Measurements from ENCODE around the gene BBX. TPM values are rescaled to one million over a fixed set of nuclear protein-coding genes. Genes with fewer than 3 reads are reported as not detected.
A peak's percentile ranks its signal among the peaks of the same experiment; 100 is the strongest.

Gene BBX
- total RNA-seq, 1 experiment from 2014 or later, result 14.8 TPM

DNA sequence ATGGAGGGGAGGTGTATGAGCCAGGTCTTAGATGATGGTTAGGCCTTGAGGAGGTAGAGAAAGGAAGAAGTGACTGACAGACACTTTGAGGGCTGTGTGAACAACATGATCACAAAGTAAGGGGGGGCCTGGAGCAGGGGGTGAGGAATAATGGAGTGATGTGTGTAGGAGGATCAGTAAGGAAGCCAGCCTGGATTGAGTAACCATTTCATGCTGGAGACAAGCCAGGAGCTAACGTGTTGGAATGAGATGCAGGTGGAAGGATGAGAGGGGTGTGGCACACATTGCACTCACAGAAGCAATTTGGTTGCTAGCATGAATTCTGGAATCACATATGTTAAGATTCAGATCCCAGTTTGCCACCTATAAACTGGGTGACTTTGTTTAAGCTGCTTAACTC, 65.5 kb downstream of the BBX start:
- in situ Hi-C loops (cut with HindIII; ENCODE audit: low pct_unique_long_range_greater_than_20kb, low sequenced_read_pairs), result no loop called here
- no peak for DNase-seq (ENCODE audit: low read depth)

DNA sequence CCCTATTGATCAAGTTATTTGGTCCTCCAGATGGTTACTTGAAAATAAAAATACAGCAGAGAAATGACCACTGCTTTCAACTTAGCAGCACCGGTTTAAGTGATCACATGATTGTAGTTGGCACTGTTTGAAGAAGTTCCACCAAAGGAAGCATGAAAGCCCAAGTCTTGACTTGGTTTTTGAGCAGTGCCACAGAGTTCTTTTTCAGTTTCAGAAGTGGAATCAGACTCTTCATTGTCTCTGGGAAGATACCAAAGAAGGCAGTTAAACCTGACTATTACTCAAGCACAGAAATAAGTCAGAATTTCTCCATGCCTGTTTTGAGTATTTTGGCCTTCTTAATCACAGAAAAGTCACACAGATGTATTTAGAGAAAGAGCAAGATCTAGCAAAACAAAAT, 66.7 kb downstream of the BBX start:
- in situ Hi-C loops (cut with HindIII; ENCODE audit: low pct_unique_long_range_greater_than_20kb, low sequenced_read_pairs), result no loop called here
- DNase-seq (ENCODE audit: low read depth), result no peak

- no peak for DNase-seq (ENCODE audit: low read depth)
- in situ Hi-C loops (cut with HindIII; ENCODE audit: low pct_unique_long_range_greater_than_20kb, low sequenced_read_pairs), result no loop called here
Measured at GRCh38 chr3:107590786-107591185, 68.0 kb downstream of the BBX start.

DNA sequence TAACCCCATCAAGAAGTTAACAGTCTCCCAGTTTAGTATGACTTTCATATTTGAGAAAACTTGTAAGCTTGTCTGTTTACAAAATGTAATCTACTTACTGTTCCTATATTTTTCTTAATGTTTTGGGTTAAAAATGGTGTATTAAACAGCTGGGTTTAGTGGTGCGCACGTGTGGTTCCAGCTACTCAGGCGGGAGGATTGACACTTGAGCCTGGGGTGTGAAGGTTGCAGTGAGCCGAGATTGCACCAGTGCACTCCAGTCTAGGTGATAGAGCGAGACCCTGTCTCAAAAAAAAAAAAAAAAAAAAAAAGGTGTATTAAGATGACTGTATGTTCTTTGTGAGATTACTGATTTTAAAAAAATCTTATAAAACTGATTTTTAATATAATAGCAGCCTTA, 69.3 kb downstream of the BBX start:
- DNase-seq (ENCODE audit: low read depth), result no peak
- in situ Hi-C loops (cut with HindIII; ENCODE audit: low pct_unique_long_range_greater_than_20kb, low sequenced_read_pairs), result no loop called here

GRCh38 chr3:107594870-107595269, 72.1 kb downstream of the BBX start:
- DNase-seq (ENCODE audit: low read depth), result no peak
- in situ Hi-C loops (cut with HindIII; ENCODE audit: low pct_unique_long_range_greater_than_20kb, low sequenced_read_pairs), result no loop called here

- DNase-seq (ENCODE audit: low read depth), result no peak
- in situ Hi-C loops (cut with HindIII; ENCODE audit: low pct_unique_long_range_greater_than_20kb, low sequenced_read_pairs), result no loop called here
Measured at GRCh38 chr3:107596639-107597038, 73.9 kb downstream of the BBX start.

DNA sequence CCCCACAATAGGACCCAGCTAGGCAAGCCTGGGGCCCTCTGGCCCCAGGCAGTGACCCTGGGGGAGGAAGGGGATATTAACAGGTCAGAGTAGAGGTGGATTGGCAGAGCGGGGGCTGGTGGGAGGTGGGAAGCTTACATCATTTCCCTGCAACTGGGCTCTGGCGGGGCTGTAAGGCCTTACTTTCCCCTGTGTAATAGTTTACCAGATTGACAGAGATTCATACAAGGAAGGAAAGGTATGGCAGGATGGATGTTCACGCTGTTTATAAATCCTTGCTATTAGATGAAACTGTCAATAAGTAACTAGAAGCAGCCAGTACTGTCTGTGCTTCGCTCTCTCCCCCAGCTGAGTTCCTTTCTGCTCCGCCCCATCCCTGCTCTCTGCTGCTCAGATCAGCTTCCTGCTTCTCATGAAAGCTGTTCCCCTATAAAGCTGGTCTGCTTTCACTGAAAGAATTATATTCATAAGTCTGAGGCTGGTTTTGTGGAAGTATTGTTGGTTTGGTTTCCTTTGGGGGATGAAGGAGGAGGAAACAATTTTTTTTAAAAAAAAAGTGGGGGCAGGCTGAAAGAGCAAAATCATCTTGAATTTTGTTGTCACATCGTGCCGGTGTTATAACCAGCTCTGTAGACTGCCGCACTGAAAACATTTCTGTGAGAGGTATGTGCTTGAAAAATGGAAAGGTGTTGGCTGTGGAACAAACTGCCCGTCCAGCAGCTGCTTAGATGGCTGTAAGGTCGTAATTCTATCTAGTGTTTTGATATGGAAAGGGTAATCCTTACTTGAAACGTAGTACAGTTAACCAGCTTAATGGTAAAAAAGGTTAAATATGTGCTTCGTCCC, 76.4 kb downstream of the BBX start:
- in situ Hi-C loops (cut with HindIII; ENCODE audit: low pct_unique_long_range_greater_than_20kb, low sequenced_read_pairs), result no loop called here
- peak; percentile 65 for DNase-seq (ENCODE audit: low read depth)

GRCh38 chr3:107599772-107600145, 77.0 kb downstream of the BBX start:
- in situ Hi-C loops (cut with HindIII; ENCODE audit: low pct_unique_long_range_greater_than_20kb, low sequenced_read_pairs), result no loop called here
- no peak for DNase-seq (ENCODE audit: low read depth)

DNA sequence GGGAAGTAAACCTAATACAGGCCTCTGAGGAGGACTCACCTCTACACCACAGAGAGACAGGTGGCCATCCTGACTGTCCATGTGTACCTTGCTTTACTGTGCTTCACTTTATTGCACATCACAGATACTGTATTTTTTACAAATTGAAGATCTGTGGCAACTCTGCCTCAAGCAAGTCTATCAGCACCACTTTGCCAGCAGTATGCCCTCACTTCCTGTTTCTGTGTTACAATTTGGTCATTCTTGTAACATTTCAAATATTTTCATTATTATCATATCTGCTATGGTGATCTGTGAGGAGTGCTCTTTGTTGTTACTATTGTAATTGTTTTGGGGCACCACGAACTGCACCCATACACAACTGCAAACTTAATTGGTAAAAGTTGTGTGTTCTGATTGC, 78.0 kb downstream of the BBX start:
- DNase-seq (ENCODE audit: low read depth), result no peak
- in situ Hi-C loops (cut with HindIII; ENCODE audit: low pct_unique_long_range_greater_than_20kb, low sequenced_read_pairs), result no loop called here

DNA sequence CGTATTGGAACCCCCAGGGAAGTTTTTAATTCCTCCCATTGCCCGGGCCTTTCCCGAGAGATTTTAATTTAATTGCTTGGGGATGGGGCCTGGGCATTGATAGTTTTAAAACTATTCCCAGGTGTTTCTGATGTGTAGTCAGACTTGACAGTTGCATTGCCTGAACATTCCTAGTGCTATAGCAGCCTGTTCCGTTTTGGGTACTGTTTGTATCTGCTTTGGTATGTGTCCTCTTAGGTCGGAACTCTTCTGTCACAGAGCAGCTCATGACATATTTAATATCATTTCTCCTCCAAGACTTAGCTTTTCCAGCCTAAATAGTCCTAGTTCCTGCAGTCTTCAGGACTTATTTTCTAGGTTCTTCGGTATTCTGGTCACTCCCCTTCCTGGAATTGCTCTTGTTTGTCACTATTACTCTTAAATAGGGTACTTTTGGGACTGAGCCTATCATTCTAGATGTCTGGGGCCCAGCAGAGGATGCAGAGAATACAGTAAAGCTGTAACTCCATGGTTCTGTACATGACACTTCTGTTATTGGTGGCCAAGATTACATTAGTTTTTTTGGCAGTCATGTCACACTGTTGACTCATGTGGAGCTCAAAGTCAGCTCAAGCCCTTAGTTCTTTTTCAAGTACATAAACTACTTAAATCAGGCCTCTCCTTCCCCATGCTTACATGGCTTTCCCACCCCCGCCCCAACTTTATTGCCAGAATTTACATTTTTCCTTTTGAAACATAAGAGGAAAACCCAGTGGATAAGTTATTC, 81.5 kb downstream of the BBX start:
- in situ Hi-C loops (cut with HindIII; ENCODE audit: low pct_unique_long_range_greater_than_20kb, low sequenced_read_pairs), result no loop called here
- DNase-seq (ENCODE audit: low read depth), result no peak

DNA sequence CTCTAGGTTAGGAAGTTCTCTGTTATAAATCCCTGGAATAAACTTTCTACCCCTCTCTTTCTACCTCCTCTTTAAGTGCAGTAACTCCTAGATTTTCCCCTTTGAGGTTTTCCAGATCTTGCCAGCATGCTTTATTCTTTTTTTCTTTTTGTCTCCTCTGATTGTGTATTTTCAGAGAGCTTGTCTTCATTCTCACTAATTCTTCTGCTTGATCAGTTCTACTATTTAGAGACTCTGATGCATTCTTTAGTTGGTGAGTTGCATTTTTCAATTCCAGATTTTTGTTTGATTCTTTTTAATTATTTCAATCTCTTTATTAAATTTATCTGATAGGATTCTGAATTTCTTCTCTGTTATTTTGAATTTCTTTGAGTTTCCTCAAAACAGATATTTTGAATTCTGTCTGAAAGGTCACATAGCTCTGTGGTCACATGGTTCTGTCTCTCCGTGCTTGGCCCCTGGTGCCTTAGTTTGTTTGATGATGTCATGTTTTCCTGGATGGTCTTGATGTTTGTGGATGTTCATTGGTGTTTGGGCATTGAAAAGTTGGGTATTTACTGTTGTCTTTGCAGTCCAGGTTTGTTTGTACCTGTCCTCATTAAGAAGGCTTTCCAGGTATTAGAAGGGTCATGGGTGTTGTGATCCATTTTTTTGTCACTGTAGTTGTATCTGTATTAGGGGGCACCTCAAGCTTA, 89.2 kb downstream of the BBX start:
- DNase-seq (ENCODE audit: low read depth), result no peak
- in situ Hi-C loops (cut with HindIII; ENCODE audit: low pct_unique_long_range_greater_than_20kb, low sequenced_read_pairs), result no loop called here

DNA sequence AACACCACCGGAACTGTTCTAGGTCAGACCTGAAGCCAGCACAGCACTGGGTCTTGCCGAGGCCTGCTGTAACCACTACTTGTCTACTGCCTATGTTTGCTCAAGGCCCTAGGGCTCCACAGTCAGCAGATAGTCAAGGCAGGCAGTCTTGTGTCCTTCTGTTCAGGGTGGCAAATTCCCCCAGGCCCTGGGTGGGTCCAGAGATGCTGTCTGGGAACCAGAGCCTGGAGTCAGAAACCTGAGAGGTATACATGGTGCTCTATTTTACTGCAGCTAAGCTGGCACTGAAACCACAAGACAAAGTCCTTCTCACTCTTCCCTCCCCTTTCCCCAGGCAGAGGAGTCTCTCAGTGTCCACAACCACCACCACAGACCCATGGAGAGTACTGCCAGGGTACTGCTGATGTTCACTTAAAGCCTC, 89.9 kb downstream of the BBX start:
- in situ Hi-C loops (cut with HindIII; ENCODE audit: low pct_unique_long_range_greater_than_20kb, low sequenced_read_pairs), result no loop called here
- DNase-seq (ENCODE audit: low read depth), result no peak

DNA sequence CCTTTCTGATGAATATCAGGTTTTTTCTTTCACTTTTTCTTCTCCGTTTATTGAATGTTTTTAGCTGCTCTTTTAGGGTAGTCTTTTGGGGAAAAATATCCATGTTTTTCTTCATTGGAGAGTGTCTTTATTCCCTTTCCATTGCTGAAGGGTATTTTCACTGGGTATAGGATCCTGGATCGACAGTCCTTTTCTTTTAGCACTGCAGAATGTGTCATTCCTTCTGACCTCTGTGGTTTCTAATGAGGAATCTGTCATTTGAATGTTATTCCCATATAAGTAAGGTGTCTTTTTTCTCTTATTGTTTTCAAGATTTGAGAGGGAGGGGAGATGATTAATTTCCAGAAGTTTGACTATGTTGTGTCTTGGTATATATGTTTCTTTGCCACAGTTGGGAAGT, 96.8 kb downstream of the BBX start:
- DNase-seq (ENCODE audit: low read depth), result no peak
- in situ Hi-C loops (cut with HindIII; ENCODE audit: low pct_unique_long_range_greater_than_20kb, low sequenced_read_pairs), result no loop called here

DNA sequence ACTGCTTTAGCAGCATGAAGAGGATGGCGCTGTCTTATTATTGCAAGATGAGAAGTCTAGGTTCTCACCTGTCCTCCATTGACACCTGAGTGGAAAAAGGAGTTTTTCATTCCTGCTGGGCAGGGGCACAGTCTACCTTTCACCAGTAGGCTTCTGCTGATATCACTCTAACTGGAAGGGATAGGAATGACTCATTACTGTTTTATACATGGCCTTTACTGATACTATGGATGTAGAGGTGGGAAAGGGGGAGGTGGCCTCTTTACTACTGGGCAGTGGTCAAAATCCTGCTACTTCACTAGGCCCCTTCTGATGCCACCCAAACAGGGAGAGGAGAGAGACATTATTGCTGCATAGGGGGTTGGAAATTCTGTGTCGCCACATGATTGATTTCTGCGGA, 97.8 kb downstream of the BBX start:
- no peak for DNase-seq (ENCODE audit: low read depth)
- in situ Hi-C loops (cut with HindIII; ENCODE audit: low pct_unique_long_range_greater_than_20kb, low sequenced_read_pairs), result no loop called here

DNA sequence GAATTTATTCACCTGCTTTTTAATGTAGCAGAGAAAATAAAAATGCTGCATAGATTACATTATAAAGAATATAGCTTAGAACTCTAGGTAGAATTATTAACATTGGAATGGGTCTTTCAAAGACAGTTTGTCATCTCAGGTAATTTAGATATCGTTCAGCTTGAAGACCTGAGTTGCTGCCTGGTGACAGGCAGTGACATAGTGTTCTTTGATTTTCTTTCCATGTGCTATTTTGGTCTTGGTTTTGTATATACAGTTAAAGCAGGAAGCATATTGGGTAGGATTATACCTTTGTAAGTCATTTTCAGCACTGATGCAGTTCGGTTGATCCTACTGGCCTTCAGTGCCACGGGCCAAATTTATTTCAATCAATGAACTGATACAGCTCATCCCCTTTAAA, 98.7 kb downstream of the BBX start:
- no peak for DNase-seq (ENCODE audit: low read depth)
- in situ Hi-C loops (cut with HindIII; ENCODE audit: low pct_unique_long_range_greater_than_20kb, low sequenced_read_pairs), result no loop called here

- in situ Hi-C loops (cut with HindIII; ENCODE audit: low pct_unique_long_range_greater_than_20kb, low sequenced_read_pairs), result no loop called here
Measured at GRCh38 chr3:107627962-107628542, 105.3 kb downstream of the BBX start.

DNA sequence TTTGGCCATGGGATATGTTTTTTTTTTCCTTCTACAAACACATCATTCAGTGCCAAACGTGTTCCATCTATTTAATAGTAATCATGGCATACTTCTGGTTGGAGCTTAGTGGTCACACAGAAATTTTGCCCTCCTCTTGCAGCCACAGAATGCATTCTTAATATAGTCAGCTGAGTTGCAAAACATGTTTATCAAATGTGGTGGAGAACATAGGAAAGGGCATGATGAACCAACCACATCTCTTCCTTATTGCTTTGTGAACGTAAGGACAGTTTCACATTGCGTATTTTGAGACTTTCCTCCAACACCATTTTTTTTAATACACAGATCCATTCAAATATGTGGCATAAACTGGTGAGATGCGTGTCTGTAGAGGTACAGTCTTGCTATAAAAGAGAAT, 106.8 kb downstream of the BBX start:
- in situ Hi-C loops (cut with HindIII; ENCODE audit: low pct_unique_long_range_greater_than_20kb, low sequenced_read_pairs), result no loop called here
- DNase-seq (ENCODE audit: low read depth), result no peak

More at GRCh38 chr3:107627962-107628542, 105.3 kb downstream of the BBX start:
- no peak for DNase-seq (ENCODE audit: low read depth)

GRCh38 chr3:107630779-107631178, 108.0 kb downstream of the BBX start:
- in situ Hi-C loops (cut with HindIII; ENCODE audit: low pct_unique_long_range_greater_than_20kb, low sequenced_read_pairs), result no loop called here
- DNase-seq (ENCODE audit: low read depth), result no peak

DNA sequence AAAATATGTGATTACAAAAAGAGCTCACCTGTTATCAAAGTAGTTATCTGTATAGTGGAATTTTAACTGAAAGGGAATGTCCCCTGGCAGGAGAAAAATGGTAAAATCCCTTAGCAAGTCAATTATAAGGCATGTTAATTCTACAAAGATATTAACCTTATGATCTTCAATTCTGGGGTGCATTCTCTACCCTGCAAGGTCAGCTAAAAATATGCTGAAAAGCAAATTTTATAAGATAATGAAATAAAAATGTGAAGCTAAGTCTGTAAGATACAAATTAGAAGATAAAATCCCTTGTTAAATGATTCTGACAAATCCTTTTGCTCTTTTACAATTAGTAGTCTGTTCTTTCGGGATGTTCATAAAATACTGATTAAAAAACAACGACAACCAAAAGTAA, 109.8 kb downstream of the BBX start:
- in situ Hi-C loops (cut with HindIII; ENCODE audit: low pct_unique_long_range_greater_than_20kb, low sequenced_read_pairs), result no loop called here
- DNase-seq (ENCODE audit: low read depth), result no peak
